ENCODE results near the gene LCN12.

Gene LCN12

DNA sequence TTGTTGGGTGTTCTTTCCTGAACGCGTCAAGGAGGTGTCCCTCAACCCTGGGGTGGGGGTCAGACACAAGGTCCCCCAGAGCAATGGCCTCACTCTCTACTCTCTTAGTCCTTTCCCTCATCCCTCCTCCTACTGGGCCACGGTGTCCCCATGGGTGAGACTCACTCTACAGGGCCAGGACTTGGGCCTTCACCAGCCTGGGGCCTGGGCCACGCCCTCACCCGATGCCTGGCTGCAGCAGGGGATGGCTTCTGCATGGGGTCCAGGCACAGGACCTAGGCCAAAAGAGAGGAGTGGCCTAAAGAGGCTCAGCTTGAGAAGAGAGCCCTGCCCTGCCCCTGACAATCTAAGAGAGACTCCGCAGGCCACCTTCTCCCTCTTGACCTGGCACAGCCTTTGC is 5.8 kb downstream of the LCN12 start:
- Mint-ChIP-seq H3K36me3 (ENCODE audit: low read depth) (no peaks in the 10 kb centered on the region), H3K27me3 (ENCODE audit: low read depth, poor library complexity) (peaks cover 25% of the 10 kb centered on the region)
- TF ChIP-seq, protein P1, sequence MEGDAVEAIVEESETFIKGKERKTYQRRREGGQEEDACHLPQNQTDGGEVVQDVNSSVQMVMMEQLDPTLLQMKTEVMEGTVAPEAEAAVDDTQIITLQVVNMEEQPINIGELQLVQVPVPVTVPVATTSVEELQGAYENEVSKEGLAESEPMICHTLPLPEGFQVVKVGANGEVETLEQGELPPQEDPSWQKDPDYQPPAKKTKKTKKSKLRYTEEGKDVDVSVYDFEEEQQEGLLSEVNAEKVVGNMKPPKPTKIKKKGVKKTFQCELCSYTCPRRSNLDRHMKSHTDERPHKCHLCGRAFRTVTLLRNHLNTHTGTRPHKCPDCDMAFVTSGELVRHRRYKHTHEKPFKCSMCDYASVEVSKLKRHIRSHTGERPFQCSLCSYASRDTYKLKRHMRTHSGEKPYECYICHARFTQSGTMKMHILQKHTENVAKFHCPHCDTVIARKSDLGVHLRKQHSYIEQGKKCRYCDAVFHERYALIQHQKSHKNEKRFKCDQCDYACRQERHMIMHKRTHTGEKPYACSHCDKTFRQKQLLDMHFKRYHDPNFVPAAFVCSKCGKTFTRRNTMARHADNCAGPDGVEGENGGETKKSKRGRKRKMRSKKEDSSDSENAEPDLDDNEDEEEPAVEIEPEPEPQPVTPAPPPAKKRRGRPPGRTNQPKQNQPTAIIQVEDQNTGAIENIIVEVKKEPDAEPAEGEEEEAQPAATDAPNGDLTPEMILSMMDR (IDR thresholded peaks at IDR 0.05), result no peak

DNA sequence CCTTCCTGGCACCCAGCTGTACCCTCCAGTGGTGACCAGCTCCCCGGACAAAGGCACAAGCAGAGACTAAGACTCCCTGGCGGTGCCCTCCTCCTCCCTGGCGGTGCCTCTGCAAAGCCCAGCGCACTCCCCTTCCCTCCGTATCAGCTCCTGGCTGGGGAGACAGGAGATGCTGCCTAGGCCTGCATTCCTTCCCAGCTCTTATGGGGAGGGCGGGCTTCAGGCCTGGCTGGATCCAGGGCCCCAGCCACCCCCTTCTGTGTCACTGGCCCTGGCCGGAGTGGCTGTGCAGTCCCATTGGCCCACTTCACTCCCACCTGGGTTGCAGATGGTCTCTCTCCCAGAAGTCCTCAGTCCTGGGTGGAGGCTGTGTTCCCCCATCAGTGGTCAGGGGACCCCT is 6.4 kb downstream of the LCN12 start:
- Mint-ChIP-seq H3K4me1 (peaks cover 4% of the 10 kb centered on the region), H3K27me3 (ENCODE audit: low read depth, poor library complexity) (peaks cover 25% of the 10 kb centered on the region), H3K27ac (no peak overlapping the region), H3K36me3 (ENCODE audit: low read depth) (no peaks in the 10 kb centered on the region), H3K9me3 (peaks cover 9% of the 10 kb centered on the region), H3K4me3 (no peak overlapping the region)
- no peak for DNase-seq
- TF ChIP-seq, protein P1 (IDR thresholded peaks at IDR 0.05), result no peak

More for the DNA sequence above, 5.8 kb downstream of the LCN12 start:
- H3K4me1 Mint-ChIP-seq, result peaks cover under 1% of the 10 kb centered on the region
- H3K27ac Mint-ChIP-seq, result no peak overlapping the region
- no peak overlapping the region for H3K4me3 Mint-ChIP-seq
- DNase-seq, result no peak
- peaks cover 9% of the 10 kb centered on the region for H3K9me3 Mint-ChIP-seq

DNA sequence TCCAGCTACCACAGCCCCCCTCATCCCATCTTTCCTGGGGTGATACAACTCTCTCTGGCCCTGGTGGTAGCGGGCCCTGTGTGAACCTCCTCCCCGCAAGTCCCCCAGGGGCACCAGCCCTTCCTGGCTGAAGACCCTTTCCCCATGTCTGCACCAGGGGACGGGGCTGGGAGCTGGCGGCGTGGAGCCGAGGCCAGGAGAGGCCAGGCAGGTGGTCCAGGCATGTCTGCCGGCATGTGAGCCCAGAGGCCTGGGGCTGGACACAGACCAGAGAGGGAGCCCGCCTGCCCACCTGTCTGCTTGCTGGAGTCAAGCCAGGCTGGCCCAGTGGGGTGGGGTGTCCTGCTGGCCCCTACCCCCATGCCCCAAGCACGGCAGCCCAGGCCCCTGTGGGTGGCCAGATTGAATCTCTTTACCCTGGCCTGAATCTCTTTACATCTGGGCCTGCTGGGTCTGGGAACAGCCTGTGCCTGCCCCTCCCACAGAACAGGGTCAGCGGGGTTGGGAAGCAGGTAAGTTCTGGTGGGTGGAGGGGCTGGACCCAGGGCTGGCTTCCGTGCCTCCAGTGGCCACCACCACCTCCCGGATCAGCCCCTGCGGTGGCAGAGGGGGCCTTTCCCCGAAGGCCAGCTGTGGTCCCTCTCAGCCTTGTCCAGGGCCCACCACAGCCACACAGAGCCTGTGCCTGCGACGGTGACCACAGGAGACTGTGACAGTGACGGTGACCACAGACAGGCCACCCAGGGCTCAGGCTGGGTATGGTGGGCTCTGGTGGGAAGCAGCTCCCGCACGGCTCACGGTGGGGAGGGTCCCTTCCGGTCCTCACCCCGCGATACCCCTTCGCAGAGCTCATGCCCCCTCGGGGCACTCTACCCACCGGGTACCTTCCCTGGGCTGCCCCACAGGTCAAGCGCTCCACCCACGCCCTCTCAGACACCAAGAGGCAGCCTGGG is 7.1 kb downstream of the LCN12 start:
- Mint-ChIP-seq H3K27ac (no peak overlapping the region), H3K9me3 (peaks cover 9% of the 10 kb centered on the region), H3K27me3 (ENCODE audit: low read depth, poor library complexity) (peaks cover 25% of the 10 kb centered on the region), H3K4me3 (no peak overlapping the region), H3K36me3 (ENCODE audit: low read depth) (no peaks in the 10 kb centered on the region), H3K4me1 (peaks cover 4% of the 10 kb centered on the region)
- TF ChIP-seq, protein P1 (IDR thresholded peaks at IDR 0.05), result no peak
- no peak for DNase-seq

DNA sequence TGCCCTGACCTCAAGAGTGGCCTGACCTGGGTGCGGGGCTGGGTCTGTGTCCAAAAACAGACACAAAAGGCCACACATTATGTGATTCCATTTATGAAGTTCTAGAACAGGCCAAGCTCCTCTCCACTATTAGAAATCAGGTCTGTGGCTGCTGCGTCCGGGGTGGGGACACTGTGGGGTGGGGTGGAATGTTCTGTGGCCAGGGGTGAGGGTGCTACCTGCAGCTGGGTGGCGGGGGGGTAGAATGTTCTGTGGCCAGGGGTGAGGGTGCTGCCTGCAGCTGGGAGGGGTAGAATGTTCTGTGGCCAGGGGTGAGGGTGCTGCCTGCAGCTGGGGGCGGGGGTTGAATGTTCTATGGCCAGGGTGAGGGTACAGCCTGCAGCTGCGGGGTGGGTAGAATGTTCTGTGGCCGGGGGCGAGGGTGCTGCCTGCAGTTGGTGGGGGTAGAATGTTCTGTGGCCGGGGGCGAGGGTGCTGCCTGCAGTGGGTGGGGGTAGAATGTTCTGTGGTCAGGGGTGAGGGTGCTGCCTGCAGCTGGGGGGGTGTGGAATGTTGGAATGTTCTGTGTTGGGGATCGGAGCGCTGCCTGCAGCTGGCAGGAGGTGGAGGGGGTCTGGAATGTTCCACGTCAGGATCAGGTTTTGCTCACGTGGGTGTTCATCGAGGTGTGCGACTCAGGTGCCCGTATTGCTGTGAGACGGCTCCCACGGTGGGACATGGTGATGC is 8.3 kb downstream of the LCN12 start:
- no peak for DNase-seq
- H3K4me3 Mint-ChIP-seq, result no peak overlapping the region
- no peak overlapping the region for H3K27ac Mint-ChIP-seq
- H3K36me3 Mint-ChIP-seq (ENCODE audit: low read depth), result no peaks in the 10 kb centered on the region
- H3K9me3 Mint-ChIP-seq, result peaks cover 9% of the 10 kb centered on the region
- TF ChIP-seq, protein P1 (IDR thresholded peaks at IDR 0.05), result no peak
- H3K27me3 Mint-ChIP-seq (ENCODE audit: low read depth, poor library complexity), result peaks cover 21% of the 10 kb centered on the region
- H3K4me1 Mint-ChIP-seq, result peaks cover 10% of the 10 kb centered on the region

DNA sequence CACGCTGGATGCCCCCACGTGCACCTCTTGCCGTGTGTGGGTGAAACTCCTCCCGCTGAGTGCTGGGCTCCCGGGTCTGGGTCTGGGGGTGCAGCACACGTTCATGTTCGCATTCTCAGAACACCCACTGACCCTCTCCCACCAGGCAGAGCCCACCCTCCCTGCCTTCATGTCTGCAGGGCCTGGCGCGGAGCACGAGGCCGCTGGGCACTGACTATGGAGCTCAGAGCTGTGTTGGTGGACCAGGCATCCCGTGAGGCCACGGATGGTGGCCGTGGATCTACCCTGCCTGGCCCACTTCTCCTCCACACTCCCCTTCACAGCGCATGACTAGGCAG is 8.8 kb downstream of the LCN12 start:
- no peaks in the 10 kb centered on the region for H3K36me3 Mint-ChIP-seq (ENCODE audit: low read depth)
- H3K4me3 Mint-ChIP-seq, result no peak overlapping the region
- H3K9me3 Mint-ChIP-seq, result peaks cover 9% of the 10 kb centered on the region
- peaks cover 19% of the 10 kb centered on the region for H3K27me3 Mint-ChIP-seq (ENCODE audit: low read depth, poor library complexity)
- DNase-seq, result no peak
- H3K27ac Mint-ChIP-seq, result no peak overlapping the region
- TF ChIP-seq, protein P1 (IDR thresholded peaks at IDR 0.05), result no peak
- peaks cover 14% of the 10 kb centered on the region for H3K4me1 Mint-ChIP-seq
